T-cell (primary cell): Measurements from ENCODE around the gene SNX25. TPM values are rescaled to one million over a fixed set of nuclear protein-coding genes. Genes with fewer than 3 reads are reported as not detected.

Source experiments
- ATAC-seq, 4 experiments: fragments of 200-7000 bp in 3 of 4; fragments of 150-1000 bp in 1 of 4; cut with Tn5 transposase; replicated peaks in 1 of 4; 1 replicate in 3 of 4; 2 replicates in 1 of 4; pipeline ENCODE4 v1.10.0; 2021; ENCODE audit warnings: moderate library complexity in 3 of 4, mild to moderate bottlenecking in 2 of 4, moderate number of reproducible peaks in 1 of 4
- CTCF ChIA-PET, 2 donors: fragments of 300-600 bp; sonication (Branson Sonifier 250); formaldehyde crosslinking; loops; one replicate each; lab custom pipeline; 2022; ENCODE audit warnings: antibody characterized with exemption in 2 of 2; lab: Charles Lee
- POLR2A ChIA-PET, 2 donors: fragments of 300-600 bp; sonication (Branson Sonifier 250); formaldehyde crosslinking; loops; one replicate each; lab custom pipeline; 2022; ENCODE audit warnings: antibody characterized with exemption in 2 of 2; lab: Charles Lee
- DNase-seq, 35 experiments: peaks; one replicate each; pipeline versions ENCODE4 v3.0.0 to v3.0.0-alpha.2; 2013 to 2023
- H3K27ac ChIP-seq: one replicate; pipeline ENCODE4 v1.5.1; 2013; ENCODE audit warnings: low read length
- H3K27me3 ChIP-seq, 2 experiments: replicated peaks in 1 of 2; 1 replicate in 1 of 2; 2 replicates in 1 of 2; pipeline versions ENCODE4 v1.6.1 to v1.7.0; 2013; ENCODE audit warnings: low read length in 1 of 2, mixed read lengths in 1 of 2; ENCODE audit not compliant: control insufficient read depth in 2 of 2, insufficient read depth in 2 of 2; ENCODE audit errors: extremely low read depth in 1 of 2
- H3K36me3 ChIP-seq, 2 donors: 1 replicate in 1 of 2; 2 replicates in 1 of 2; pipeline versions ENCODE4 v1.6.1 to v1.7.0; 2013; ENCODE audit warnings: low read length in 1 of 2; ENCODE audit not compliant: control insufficient read depth in 2 of 2, insufficient read depth in 1 of 2; ENCODE audit errors: extremely low read depth in 1 of 2
- H3K4me1 ChIP-seq, 2 experiments: 1 replicate in 1 of 2; 2 replicates in 1 of 2; pipeline versions ENCODE4 v1.6.1 to v1.7.0; 2013; ENCODE audit warnings: low read length in 2 of 2, mixed read lengths in 1 of 2; ENCODE audit not compliant: insufficient read depth in 2 of 2, control insufficient read depth in 1 of 2; ENCODE audit errors: extremely low read depth in 1 of 2
- H3K4me3 ChIP-seq, 2 donors: 1 replicate in 1 of 2; 2 replicates in 1 of 2; pipeline versions ENCODE4 v1.5.1 to v1.7.0; 2013; ENCODE audit warnings: mild to moderate bottlenecking in 2 of 2, low read length in 1 of 2, moderate library complexity in 1 of 2; ENCODE audit not compliant: control insufficient read depth in 1 of 2; ENCODE audit errors: extremely low read depth in 1 of 2
- H3K9me3 ChIP-seq: 2 replicates; pipeline ENCODE4 v1.7.0; 2013
- H3K27ac Mint-ChIP-seq, 2 donors: one replicate each; pipeline ENCODE4 v1.8.0; 2020 to 2021; ENCODE audit warnings: mild to moderate bottlenecking in 2 of 2, mixed read lengths in 2 of 2
- H3K27me3 Mint-ChIP-seq, 2 donors: one replicate each; pipeline ENCODE4 v1.8.0; 2021 to 2022; ENCODE audit warnings: mixed read lengths in 2 of 2
- H3K36me3 Mint-ChIP-seq: one replicate; pipeline ENCODE4 v1.8.0; 2021; ENCODE audit warnings: mixed read lengths
- H3K4me1 Mint-ChIP-seq, 3 donors: one replicate each; pipeline ENCODE4 v1.8.0; 2020 to 2022; ENCODE audit warnings: mixed read lengths in 3 of 3, mild to moderate bottlenecking in 1 of 3
- H3K4me3 Mint-ChIP-seq, 3 donors: one replicate each; pipeline ENCODE4 v1.8.0; 2020 to 2022; ENCODE audit warnings: mild to moderate bottlenecking in 3 of 3, mixed read lengths in 3 of 3, moderate library complexity in 3 of 3
- H3K9me3 Mint-ChIP-seq, 3 donors: one replicate each; pipeline ENCODE4 v1.8.0; 2020 to 2022; ENCODE audit warnings: mixed read lengths in 3 of 3
- WGBS: methylation state at CpG from one replicate; pipeline ENCODE4 v1.1.5; 2013; ENCODE audit warnings: missing lambda C conversion rate; ENCODE audit not compliant: insufficient coverage; 5-methylcytosine and 5-hydroxymethylcytosine counted together
- total RNA-seq, 35 experiments: library from RNA in 6 of 35; stranded (reverse) in 6 of 35; fragments of 120-200 nt in 1 of 35; gene quantifications; one replicate each; pipeline versions ENCODE4 v1.2.1 to v1.2.4 and lab custom pipeline; 2013 to 2026

The SNX25 gene
- total RNA-seq, 5 donors from 2014 or later (not counting 1 experiment from before 2014, with no cell fraction given) = 14.0 to 19.3 (median 16.4) TPM

GRCh38 chr4:185344743-185345538, 135.5 kb downstream of the SNX25 start:
- Mint-ChIP-seq H3K27me3 (no peaks in the 10 kb centered on the region), H3K4me3 (peak overlapping the region in 1 of 3 donors; percentile 12), H3K9me3 (no peaks in the 10 kb centered on the region), H3K36me3 (peaks cover 48% of the 10 kb centered on the region), H3K4me1 (peaks cover 30 to 39% (median 36%) of the 10 kb centered on the region in 3 donors), H3K27ac (peak overlapping the region; percentile 22 to 63)
- peaks cover 12 to 14% of the 10 kb centered on the region in 2 experiments for H3K4me1 ChIP-seq
- WGBS = 10% methylated on average over 2 of the region's 6 CpGs
- DNase-seq (no peak), ATAC-seq (no peak)
- H3K9me3 ChIP-seq = no peaks in the 10 kb centered on the region
- H3K4me3 ChIP-seq = no peak overlapping the region
- POLR2A ChIA-PET = no interaction called here
- H3K27ac ChIP-seq = no peak overlapping the region
- peaks cover 0 to 6% of the 10 kb centered on the region in 2 donors for H3K36me3 ChIP-seq
- CTCF ChIA-PET = interaction anchor here in 1 of 2 donors (0.6 kb wide), 1 partner anchor 78 kb away, joined by 4 read pairs; no protein-coding TSS in a partner anchor
- H3K27me3 ChIP-seq = no peaks in the 10 kb centered on the region

DNA sequence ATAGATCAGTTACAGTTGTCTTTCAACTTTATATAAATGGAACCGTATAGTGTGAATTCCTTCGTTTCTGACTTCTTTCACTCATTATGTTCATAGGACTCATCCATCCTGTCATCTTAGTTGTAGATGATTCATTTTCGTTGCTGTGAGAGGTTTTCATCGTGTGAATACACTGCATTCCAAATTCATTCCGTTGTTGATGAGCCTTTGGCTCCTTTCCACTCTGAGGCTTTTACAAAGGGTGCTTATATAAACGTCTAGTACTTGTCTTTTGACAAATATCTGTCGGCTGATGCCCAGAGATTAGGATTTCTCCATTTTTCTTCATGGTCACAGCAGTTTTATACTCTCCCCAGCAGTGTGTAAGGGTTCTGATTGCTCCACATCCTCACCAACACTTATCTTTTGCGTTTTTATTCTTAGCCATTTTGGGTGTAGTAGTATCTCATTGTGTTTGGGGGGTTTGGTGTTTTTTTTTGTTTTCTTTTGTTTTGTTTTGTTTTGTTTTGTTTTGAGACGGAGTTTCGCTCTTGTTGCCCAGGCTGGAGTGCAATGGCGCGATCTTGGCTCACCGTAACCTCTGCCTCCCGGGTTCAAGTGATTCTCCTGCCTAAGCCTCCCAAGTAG, 137.7 kb downstream of the SNX25 start:
- POLR2A ChIA-PET = no interaction called here
- Histone ChIP-seq H3K4me3 (no peak overlapping the region), H3K4me1 (peaks cover 10 to 14% of the 10 kb centered on the region in 2 experiments), H3K27ac (no peak overlapping the region), H3K36me3 (peaks cover 0 to 14% of the 10 kb centered on the region in 2 donors), H3K9me3 (no peaks in the 10 kb centered on the region), H3K27me3 (no peaks in the 10 kb centered on the region)
- CTCF ChIA-PET = no interaction called here
- no peak for DNase-seq
- H3K36me3 Mint-ChIP-seq = peaks cover 57% of the 10 kb centered on the region
- no peaks in the 10 kb centered on the region for H3K9me3 Mint-ChIP-seq
- WGBS = 96% methylated on average over 3 of the region's 14 CpGs
- H3K27me3 Mint-ChIP-seq = no peaks in the 10 kb centered on the region
- H3K4me1 Mint-ChIP-seq = peaks cover 19 to 25% (median 23%) of the 10 kb centered on the region in 3 donors
- no peak for ATAC-seq
- no peak overlapping the region for H3K27ac Mint-ChIP-seq
- no peak overlapping the region for H3K4me3 Mint-ChIP-seq

GRCh38 chr4:185351691-185352090, 142.3 kb downstream of the SNX25 start:
- ChIA-PET CTCF (no interaction called here), POLR2A (no interaction called here)
- no peak overlapping the region for H3K4me3 Mint-ChIP-seq
- H3K4me1 ChIP-seq = no peaks in the 10 kb centered on the region
- DNase-seq (no peak), ATAC-seq (no peak)
- peaks cover 75% of the 10 kb centered on the region for H3K36me3 Mint-ChIP-seq
- H3K27me3 Mint-ChIP-seq = no peaks in the 10 kb centered on the region
- H3K9me3 Mint-ChIP-seq = no peaks in the 10 kb centered on the region
- no peak overlapping the region for H3K27ac ChIP-seq
- peaks cover 0 to 27% of the 10 kb centered on the region in 2 donors for H3K36me3 ChIP-seq
- 95% methylated on average over 12 of the region's 13 CpGs for WGBS
- peaks cover 0 to 5% (median 0%) of the 10 kb centered on the region in 3 donors for H3K4me1 Mint-ChIP-seq
- no peak overlapping the region for H3K4me3 ChIP-seq
- no peaks in the 10 kb centered on the region for H3K9me3 ChIP-seq
- H3K27ac Mint-ChIP-seq = no peak overlapping the region
- H3K27me3 ChIP-seq = no peaks in the 10 kb centered on the region

DNA sequence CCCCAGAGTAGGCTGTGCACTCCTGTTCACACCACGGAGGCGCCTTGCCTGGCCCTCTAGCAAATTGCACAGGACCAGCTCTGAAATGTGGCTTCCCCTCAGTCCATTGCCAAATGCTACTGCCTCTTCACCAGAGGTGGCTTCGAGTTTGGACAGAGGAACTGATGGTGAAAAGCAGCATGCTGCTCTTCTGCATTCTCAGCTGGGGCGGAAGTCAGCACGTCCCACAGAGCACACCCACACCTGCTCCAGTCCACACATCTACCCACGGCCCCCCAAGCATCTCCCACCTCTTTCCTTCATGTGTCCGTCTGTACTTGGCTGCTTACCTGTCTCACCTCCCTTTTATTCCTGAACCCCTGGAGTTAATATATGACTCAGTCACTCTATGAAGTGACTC, 142.8 kb downstream of the SNX25 start:
- H3K27ac ChIP-seq = no peak overlapping the region
- Mint-ChIP-seq H3K4me3 (no peak overlapping the region), H3K9me3 (no peaks in the 10 kb centered on the region), H3K27me3 (no peaks in the 10 kb centered on the region), H3K27ac (no peak overlapping the region), H3K36me3 (peaks cover 73% of the 10 kb centered on the region), H3K4me1 (peaks cover 0 to 2% (median 0%) of the 10 kb centered on the region in 3 donors)
- no peak for DNase-seq
- H3K4me1 ChIP-seq = no peaks in the 10 kb centered on the region
- POLR2A ChIA-PET = no interaction called here
- peaks cover 0 to 25% of the 10 kb centered on the region in 2 donors for H3K36me3 ChIP-seq
- ATAC-seq = no peak
- no peaks in the 10 kb centered on the region for H3K27me3 ChIP-seq
- H3K4me3 ChIP-seq = no peak overlapping the region
- 83% methylated on average over 6 of the region's 7 CpGs for WGBS
- H3K9me3 ChIP-seq = no peaks in the 10 kb centered on the region
- CTCF ChIA-PET = interaction anchor here in 1 of 2 donors (0.6 kb wide), 1 partner anchor 161 kb away, joined by 3 read pairs; no protein-coding TSS in a partner anchor

GRCh38 chr4:185352741-185353140, 143.3 kb downstream of the SNX25 start:
- H3K9me3 Mint-ChIP-seq = no peaks in the 10 kb centered on the region
- POLR2A ChIA-PET = no interaction called here
- Histone ChIP-seq H3K27ac (no peak overlapping the region), H3K4me3 (no peak overlapping the region), H3K9me3 (no peaks in the 10 kb centered on the region), H3K36me3 (peaks cover 0 to 30% of the 10 kb centered on the region in 2 donors), H3K4me1 (no peaks in the 10 kb centered on the region), H3K27me3 (no peaks in the 10 kb centered on the region)
- 89% methylated on average over 1 of the region's 2 CpGs for WGBS
- peaks cover 76% of the 10 kb centered on the region for H3K36me3 Mint-ChIP-seq
- DNase-seq = no peak
- peaks cover 0 to 2% (median 0%) of the 10 kb centered on the region in 3 donors for H3K4me1 Mint-ChIP-seq
- no peak overlapping the region for H3K27ac Mint-ChIP-seq
- no peak for ATAC-seq
- no peak overlapping the region for H3K4me3 Mint-ChIP-seq
- H3K27me3 Mint-ChIP-seq = no peaks in the 10 kb centered on the region
- CTCF ChIA-PET = interaction anchor here in 1 of 2 donors (0.6 kb wide), 1 partner anchor 160 kb away, joined by 3 read pairs; no protein-coding TSS in a partner anchor

DNA sequence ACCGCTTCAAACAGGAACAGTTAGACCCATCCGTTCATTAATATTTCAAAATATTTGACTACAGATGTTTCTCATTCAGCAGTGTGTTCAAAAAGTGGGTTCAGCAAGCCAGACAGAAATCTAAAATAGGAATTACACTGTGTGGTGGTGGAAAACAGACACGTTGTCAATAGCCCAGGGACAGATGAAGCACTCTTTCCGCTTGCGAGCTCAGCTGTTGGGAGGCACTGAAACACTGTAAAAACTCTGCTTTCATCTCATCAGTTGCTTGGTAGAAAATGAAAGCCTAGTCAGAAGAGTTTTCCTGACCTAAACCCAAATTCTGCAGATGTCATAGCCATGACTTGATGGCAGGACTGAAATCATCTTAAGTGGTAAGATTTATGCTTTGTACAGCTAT, 147.8 kb downstream of the SNX25 start:
- Mint-ChIP-seq H3K27me3 (no peaks in the 10 kb centered on the region), H3K36me3 (peaks cover 46% of the 10 kb centered on the region), H3K4me1 (no peaks in the 10 kb centered on the region), H3K4me3 (no peak overlapping the region), H3K9me3 (no peaks in the 10 kb centered on the region), H3K27ac (no peak overlapping the region)
- no peaks in the 10 kb centered on the region for H3K27me3 ChIP-seq
- no peaks in the 10 kb centered on the region for H3K9me3 ChIP-seq
- H3K27ac ChIP-seq = no peak overlapping the region
- 87% methylated on average over 3 of the region's 5 CpGs for WGBS
- ATAC-seq = no peak
- H3K4me1 ChIP-seq = no peaks in the 10 kb centered on the region
- no peak overlapping the region for H3K4me3 ChIP-seq
- no peak for DNase-seq
- H3K36me3 ChIP-seq = peaks cover 6 to 30% of the 10 kb centered on the region in 2 donors
- ChIA-PET POLR2A (no interaction called here), CTCF (no interaction called here)
